Activated T-helper 2 cell treated with anti-CD3 and anti-CD28 coated beads, Interferon-gamma antibody, Interleukin-2, Interleukin-4, amounts not matched to agents 10 μg/mL and 5 μg/mL and 100 μg/mL, durations not matched to agents 14 hours and 24 hours and 36 hours (primary cell): ENCODE data around the gene CNTNAP2. TPM values are rescaled to one million over a fixed set of nuclear protein-coding genes. Genes with fewer than 3 reads are reported as not detected.

Source experiments
- DNase-seq: peaks from one replicate; pipeline ENCODE4 v3.0.0; 2021; ENCODE audit warnings: low spot score
- H3K27ac Mint-ChIP-seq: one replicate; pipeline ENCODE4 v1.8.0; 2021; ENCODE audit warnings: mixed read lengths
- H3K27me3 Mint-ChIP-seq: one replicate; pipeline ENCODE4 v1.8.0; 2021; ENCODE audit warnings: low read depth, mixed read lengths
- H3K36me3 Mint-ChIP-seq: one replicate; pipeline ENCODE4 v1.8.0; 2021; ENCODE audit warnings: low read depth, mixed read lengths
- H3K4me1 Mint-ChIP-seq: one replicate; pipeline ENCODE4 v1.8.0; 2021; ENCODE audit warnings: low read depth, mixed read lengths
- H3K4me3 Mint-ChIP-seq: one replicate; pipeline ENCODE4 v1.8.0; 2021; ENCODE audit warnings: low read depth, mild to moderate bottlenecking, moderate library complexity, mixed read lengths
- H3K9me3 Mint-ChIP-seq: one replicate; pipeline ENCODE4 v1.8.0; 2021; ENCODE audit warnings: mixed read lengths
- intact Hi-C: fragments of 100-400 bp; cut with micrococcal nuclease; formaldehyde crosslinking; loops from one replicate; pipeline ENCODE4 v1.15.1; 2023
- total RNA-seq: library from RNA; stranded (reverse); gene quantifications from 2 replicates; pipeline ENCODE4 v1.2.3, GENCODE V29; 2022

The CNTNAP2 gene
- total RNA-seq, 1 donor from 2014 or later: not detected

GRCh38 chr7:147151661-147152060 lies 1035.1 kb downstream of the CNTNAP2 start:
- no peak overlapping the region for H3K4me3 Mint-ChIP-seq
- H3K27me3 Mint-ChIP-seq: no peaks in the 10 kb centered on the region
- H3K4me1 Mint-ChIP-seq: no peaks in the 10 kb centered on the region
- no peak for DNase-seq
- intact Hi-C loops: no loop called here
- H3K27ac Mint-ChIP-seq: no peak overlapping the region
- peaks cover 20% of the 10 kb centered on the region for H3K9me3 Mint-ChIP-seq
- H3K36me3 Mint-ChIP-seq: no peaks in the 10 kb centered on the region

GRCh38 chr7:147153571-147153970 lies 1037.0 kb downstream of the CNTNAP2 start:
- no peak for DNase-seq
- H3K4me1 Mint-ChIP-seq: no peaks in the 10 kb centered on the region

GRCh38 chr7:147161405-147161804 lies 1044.8 kb downstream of the CNTNAP2 start:
- no peaks in the 10 kb centered on the region for H3K4me1 Mint-ChIP-seq
- no peak for DNase-seq
- H3K9me3 Mint-ChIP-seq: peaks cover 12% of the 10 kb centered on the region
- H3K27me3 Mint-ChIP-seq: no peaks in the 10 kb centered on the region
- H3K4me3 Mint-ChIP-seq: no peak overlapping the region
- H3K27ac Mint-ChIP-seq: no peak overlapping the region
- intact Hi-C loops: no loop called here
- no peaks in the 10 kb centered on the region for H3K36me3 Mint-ChIP-seq

More at GRCh38 chr7:147153571-147153970, 1037.0 kb downstream of the CNTNAP2 start:
- H3K27me3 Mint-ChIP-seq: no peaks in the 10 kb centered on the region
- no peaks in the 10 kb centered on the region for H3K36me3 Mint-ChIP-seq
- intact Hi-C loops: no loop called here
- H3K4me3 Mint-ChIP-seq: no peak overlapping the region
- H3K9me3 Mint-ChIP-seq: peaks cover 16% of the 10 kb centered on the region
- no peak overlapping the region for H3K27ac Mint-ChIP-seq

GRCh38 chr7:147170341-147171012 lies 1053.9 kb downstream of the CNTNAP2 start:
- DNase-seq: no peak
- Mint-ChIP-seq H3K27me3 (no peaks in the 10 kb centered on the region), H3K4me3 (no peak overlapping the region), H3K4me1 (no peaks in the 10 kb centered on the region), H3K27ac (no peak overlapping the region), H3K9me3 (peaks cover 15% of the 10 kb centered on the region), H3K36me3 (no peaks in the 10 kb centered on the region)
- intact Hi-C loops: no loop called here

GRCh38 chr7:147171013-147171391 lies 1054.4 kb downstream of the CNTNAP2 start:
- no peak overlapping the region for H3K27ac Mint-ChIP-seq
- DNase-seq: no peak
- no peaks in the 10 kb centered on the region for H3K36me3 Mint-ChIP-seq
- intact Hi-C loops: no loop called here
- H3K27me3 Mint-ChIP-seq: no peaks in the 10 kb centered on the region
- H3K9me3 Mint-ChIP-seq: peaks cover 12% of the 10 kb centered on the region
- no peak overlapping the region for H3K4me3 Mint-ChIP-seq
- H3K4me1 Mint-ChIP-seq: no peaks in the 10 kb centered on the region

GRCh38 chr7:147173883-147174282 lies 1057.3 kb downstream of the CNTNAP2 start:
- Mint-ChIP-seq H3K4me3 (no peak overlapping the region), H3K27me3 (no peaks in the 10 kb centered on the region), H3K4me1 (no peaks in the 10 kb centered on the region), H3K36me3 (no peaks in the 10 kb centered on the region), H3K27ac (no peak overlapping the region), H3K9me3 (peaks cover 3% of the 10 kb centered on the region)
- no peak for DNase-seq
- intact Hi-C loops: no loop called here

- no peak overlapping the region for H3K27ac Mint-ChIP-seq
- H3K36me3 Mint-ChIP-seq: no peaks in the 10 kb centered on the region
- DNase-seq: no peak
- no peak overlapping the region for H3K4me3 Mint-ChIP-seq
- H3K9me3 Mint-ChIP-seq: peaks cover 15% of the 10 kb centered on the region
- no peaks in the 10 kb centered on the region for H3K4me1 Mint-ChIP-seq
- no peaks in the 10 kb centered on the region for H3K27me3 Mint-ChIP-seq
- intact Hi-C loops: no loop called here
Measured at GRCh38 chr7:147182874-147183273, 1066.3 kb downstream of the CNTNAP2 start.

GRCh38 chr7:147183276-147183675 lies 1066.7 kb downstream of the CNTNAP2 start:
- no peak overlapping the region for H3K4me3 Mint-ChIP-seq
- DNase-seq: no peak
- H3K27ac Mint-ChIP-seq: no peak overlapping the region
- H3K27me3 Mint-ChIP-seq: no peaks in the 10 kb centered on the region
- H3K4me1 Mint-ChIP-seq: no peaks in the 10 kb centered on the region
- intact Hi-C loops: no loop called here
- no peaks in the 10 kb centered on the region for H3K36me3 Mint-ChIP-seq
- H3K9me3 Mint-ChIP-seq: peaks cover 19% of the 10 kb centered on the region

- intact Hi-C loops: no loop called here
- no peaks in the 10 kb centered on the region for H3K4me1 Mint-ChIP-seq
Measured at GRCh38 chr7:147188467-147188866, 1071.9 kb downstream of the CNTNAP2 start.

GRCh38 chr7:147193476-147193875 lies 1076.9 kb downstream of the CNTNAP2 start:
- Mint-ChIP-seq H3K4me3 (no peak overlapping the region), H3K9me3 (peaks cover 37% of the 10 kb centered on the region), H3K27me3 (no peaks in the 10 kb centered on the region), H3K4me1 (no peaks in the 10 kb centered on the region), H3K36me3 (no peaks in the 10 kb centered on the region), H3K27ac (no peak overlapping the region)
- intact Hi-C loops: no loop called here
- DNase-seq: no peak

More at GRCh38 chr7:147188467-147188866, 1071.9 kb downstream of the CNTNAP2 start:
- Mint-ChIP-seq H3K9me3 (peaks cover 37% of the 10 kb centered on the region), H3K27ac (no peak overlapping the region), H3K27me3 (no peaks in the 10 kb centered on the region), H3K4me3 (no peak overlapping the region), H3K36me3 (no peaks in the 10 kb centered on the region)
- DNase-seq: no peak

GRCh38 chr7:147196481-147196880 lies 1079.9 kb downstream of the CNTNAP2 start:
- Mint-ChIP-seq H3K4me1 (no peaks in the 10 kb centered on the region), H3K9me3 (peaks cover 41% of the 10 kb centered on the region), H3K36me3 (no peaks in the 10 kb centered on the region), H3K27me3 (no peaks in the 10 kb centered on the region), H3K4me3 (no peak overlapping the region), H3K27ac (no peak overlapping the region)
- no peak for DNase-seq
- intact Hi-C loops: no loop called here

- DNase-seq: no peak
- H3K9me3 Mint-ChIP-seq: peaks cover 38% of the 10 kb centered on the region
Measured at GRCh38 chr7:147197006-147197405, 1080.4 kb downstream of the CNTNAP2 start.

GRCh38 chr7:147199868-147200267 lies 1083.3 kb downstream of the CNTNAP2 start:
- Mint-ChIP-seq H3K27me3 (no peaks in the 10 kb centered on the region), H3K9me3 (peaks cover 25% of the 10 kb centered on the region), H3K36me3 (no peaks in the 10 kb centered on the region), H3K4me1 (no peaks in the 10 kb centered on the region), H3K4me3 (no peak overlapping the region), H3K27ac (no peak overlapping the region)
- DNase-seq: no peak
- intact Hi-C loops: no loop called here

More at GRCh38 chr7:147197006-147197405, 1080.4 kb downstream of the CNTNAP2 start:
- intact Hi-C loops: no loop called here
- Mint-ChIP-seq H3K4me3 (no peak overlapping the region), H3K27ac (no peak overlapping the region), H3K36me3 (no peaks in the 10 kb centered on the region), H3K4me1 (no peaks in the 10 kb centered on the region), H3K27me3 (no peaks in the 10 kb centered on the region)

- H3K4me3 Mint-ChIP-seq: no peak overlapping the region
- H3K27ac Mint-ChIP-seq: no peak overlapping the region
- no peak for DNase-seq
- H3K9me3 Mint-ChIP-seq: peaks cover 8% of the 10 kb centered on the region
- no peaks in the 10 kb centered on the region for H3K4me1 Mint-ChIP-seq
- H3K27me3 Mint-ChIP-seq: no peaks in the 10 kb centered on the region
- intact Hi-C loops: no loop called here
- no peaks in the 10 kb centered on the region for H3K36me3 Mint-ChIP-seq
Measured at GRCh38 chr7:147207988-147208387, 1091.4 kb downstream of the CNTNAP2 start.
